ENCODE results near the gene ZNF276. TPM values are rescaled to one million over a fixed set of nuclear protein-coding genes. Genes with fewer than 3 reads are reported as not detected.

Gene ZNF276
- total RNA-seq, 1 donor = 12.3 TPM

DNA sequence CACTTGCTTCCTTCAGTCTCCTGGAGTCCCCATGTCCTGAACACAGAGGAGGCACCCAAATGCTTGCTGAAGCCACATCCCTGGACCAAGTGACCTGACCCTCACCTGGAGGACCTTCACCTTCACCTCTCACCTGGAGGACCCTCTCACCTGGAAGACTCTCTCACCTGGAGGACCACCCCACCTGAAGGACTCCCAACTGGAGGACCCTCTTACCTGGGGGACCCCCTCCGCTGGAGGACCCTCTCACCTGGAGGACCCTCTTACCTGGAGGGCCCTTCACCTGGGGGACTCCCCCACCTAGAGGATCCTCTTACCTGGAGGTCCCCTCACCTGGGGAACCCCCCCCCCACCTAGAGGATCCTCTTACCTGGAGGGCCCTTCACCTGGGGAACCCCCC, 35.4 kb upstream of the ZNF276 start:
- H2AFZ ChIP-seq (ENCODE audit: low read length) = no peak overlapping the region
- no peak overlapping the region for H3K27ac ChIP-seq (ENCODE audit: low read depth, low read length)

DNA sequence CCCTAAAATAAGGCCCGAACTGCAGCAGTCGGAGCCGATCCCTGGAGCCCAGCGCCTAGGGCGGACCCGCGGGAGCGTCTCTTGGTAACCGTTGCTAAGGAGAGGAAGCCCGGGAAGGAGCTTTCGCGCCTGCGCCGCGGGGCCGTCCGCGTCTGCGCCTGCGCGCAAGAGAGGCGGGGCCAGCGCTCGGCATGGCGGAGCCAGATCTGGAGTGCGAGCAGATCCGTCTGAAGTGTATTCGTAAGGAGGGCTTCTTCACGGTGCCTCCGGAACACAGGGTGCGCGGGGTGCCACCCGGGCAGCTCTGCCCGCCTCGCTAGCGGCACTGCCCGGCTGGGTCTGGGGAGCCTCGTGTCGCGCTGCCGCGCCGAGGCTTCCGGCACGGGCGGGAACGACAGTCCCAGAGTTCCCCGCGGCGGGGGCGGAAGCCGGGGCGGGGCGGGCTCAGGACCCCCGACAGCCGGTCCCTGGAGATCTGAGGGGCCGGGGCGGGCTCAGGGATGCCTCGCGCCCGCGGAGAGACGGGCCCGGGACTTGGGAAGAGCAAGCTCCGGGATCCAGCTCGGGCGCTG, 34.7 kb upstream of the ZNF276 start, which contains the start of gene CDK10:
Gene CDK10, plus strand, starts transcription at position 170 of the 572 bp plus-strand sequence. Its CDS starts 22 bp downstream, at position 192.
- TF ChIP-seq, protein P1, sequence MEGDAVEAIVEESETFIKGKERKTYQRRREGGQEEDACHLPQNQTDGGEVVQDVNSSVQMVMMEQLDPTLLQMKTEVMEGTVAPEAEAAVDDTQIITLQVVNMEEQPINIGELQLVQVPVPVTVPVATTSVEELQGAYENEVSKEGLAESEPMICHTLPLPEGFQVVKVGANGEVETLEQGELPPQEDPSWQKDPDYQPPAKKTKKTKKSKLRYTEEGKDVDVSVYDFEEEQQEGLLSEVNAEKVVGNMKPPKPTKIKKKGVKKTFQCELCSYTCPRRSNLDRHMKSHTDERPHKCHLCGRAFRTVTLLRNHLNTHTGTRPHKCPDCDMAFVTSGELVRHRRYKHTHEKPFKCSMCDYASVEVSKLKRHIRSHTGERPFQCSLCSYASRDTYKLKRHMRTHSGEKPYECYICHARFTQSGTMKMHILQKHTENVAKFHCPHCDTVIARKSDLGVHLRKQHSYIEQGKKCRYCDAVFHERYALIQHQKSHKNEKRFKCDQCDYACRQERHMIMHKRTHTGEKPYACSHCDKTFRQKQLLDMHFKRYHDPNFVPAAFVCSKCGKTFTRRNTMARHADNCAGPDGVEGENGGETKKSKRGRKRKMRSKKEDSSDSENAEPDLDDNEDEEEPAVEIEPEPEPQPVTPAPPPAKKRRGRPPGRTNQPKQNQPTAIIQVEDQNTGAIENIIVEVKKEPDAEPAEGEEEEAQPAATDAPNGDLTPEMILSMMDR (IDR thresholded peaks at IDR 0.05; ENCODE audit: extremely low read depth, low read depth, low read length) = no peak
- H3K4me1 ChIP-seq (ENCODE audit: insufficient read depth, low read length) = peaks cover 9% of the 10 kb centered on the region
- peaks cover 25% of the 10 kb centered on the region for H3K36me3 ChIP-seq (ENCODE audit: insufficient read depth, low read length)

More for the DNA sequence above, 35.4 kb upstream of the ZNF276 start:
- H3K9me3 ChIP-seq (ENCODE audit: low read depth, low read length) = no peaks in the 10 kb centered on the region
- H3K27me3 ChIP-seq (ENCODE audit: insufficient read depth, low read length) = no peaks in the 10 kb centered on the region
- DNase-seq (ENCODE audit: insufficient read length, low spot score, missing footprints) = peak; percentile 75
- H4K20me1 ChIP-seq (ENCODE audit: insufficient read depth, low read length) = peaks cover 16% of the 10 kb centered on the region
- H3K79me2 ChIP-seq (ENCODE audit: insufficient read depth, low read length) = peaks cover 26% of the 10 kb centered on the region
- TF ChIP-seq, protein P1 (IDR thresholded peaks at IDR 0.05; ENCODE audit: extremely low read depth, low read depth, low read length) = no peak
- peaks cover 9% of the 10 kb centered on the region for H3K4me1 ChIP-seq (ENCODE audit: insufficient read depth, low read length)
- peaks cover 20% of the 10 kb centered on the region for H3K36me3 ChIP-seq (ENCODE audit: insufficient read depth, low read length)
- peak overlapping the region; percentile 95 for H3K4me2 ChIP-seq (ENCODE audit: insufficient read depth, low read length)
- no peak overlapping the region for H3K4me3 ChIP-seq (ENCODE audit: insufficient read depth, low read length)

DNA sequence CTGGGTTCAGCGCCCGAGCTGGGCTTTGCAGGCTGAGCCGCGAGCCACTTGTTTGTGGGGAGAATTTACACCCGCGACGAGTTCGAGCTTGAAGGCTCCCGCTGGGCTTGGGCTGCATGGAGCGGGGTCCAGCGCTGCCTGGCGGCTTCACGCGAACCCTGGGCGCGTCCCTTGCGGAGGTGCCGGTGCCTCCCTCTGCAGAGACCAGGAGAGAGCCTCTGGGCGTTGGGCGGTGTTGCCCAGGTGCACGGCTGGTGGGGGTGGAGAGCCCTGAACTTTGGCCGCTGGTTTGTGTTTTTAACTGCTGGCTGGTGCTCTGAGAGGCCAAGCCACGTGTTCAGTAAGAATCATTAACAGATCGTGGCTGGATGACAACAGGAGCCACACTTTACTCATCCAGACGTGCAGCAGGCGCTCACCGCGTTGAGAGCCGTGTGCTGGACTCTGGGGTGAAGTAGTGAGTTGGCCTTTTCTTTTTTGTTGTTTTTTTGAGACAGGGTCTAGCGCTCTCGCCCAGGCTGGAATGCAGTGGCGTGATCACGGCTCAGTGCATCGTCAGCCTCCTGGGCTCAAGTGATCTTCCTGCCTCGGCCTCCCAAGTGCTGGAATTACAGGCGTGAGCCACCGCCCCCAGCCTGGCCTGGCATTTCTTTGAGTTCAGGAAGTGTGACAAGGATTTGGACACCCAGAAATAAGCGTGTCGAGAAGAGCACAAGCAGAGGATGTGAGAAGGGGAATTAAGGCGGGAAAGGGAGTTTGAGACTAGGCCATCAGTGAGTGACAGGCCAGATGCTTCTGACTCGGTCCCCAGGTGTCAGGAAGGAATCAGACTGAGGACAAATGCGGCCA, 34.0 kb upstream of the ZNF276 start:
- H3K27me3 ChIP-seq (ENCODE audit: insufficient read depth, low read length) = no peaks in the 10 kb centered on the region
- H3K4me2 ChIP-seq (ENCODE audit: insufficient read depth, low read length) = peak overlapping the region; percentile 95
- peaks cover 16% of the 10 kb centered on the region for H4K20me1 ChIP-seq (ENCODE audit: insufficient read depth, low read length)
- peak overlapping the region; percentile 95 for H3K4me3 ChIP-seq (ENCODE audit: insufficient read depth, low read length)
- H3K27ac ChIP-seq (ENCODE audit: low read depth, low read length) = peak overlapping the region; percentile 83
- peaks cover 9% of the 10 kb centered on the region for H3K4me1 ChIP-seq (ENCODE audit: insufficient read depth, low read length)
- H3K79me2 ChIP-seq (ENCODE audit: insufficient read depth, low read length) = peaks cover 26% of the 10 kb centered on the region
- peaks cover 32% of the 10 kb centered on the region for H3K36me3 ChIP-seq (ENCODE audit: insufficient read depth, low read length)
- TF ChIP-seq, protein P1 (IDR thresholded peaks at IDR 0.05; ENCODE audit: extremely low read depth, low read depth, low read length) = no peak
- no peaks in the 10 kb centered on the region for H3K9me3 ChIP-seq (ENCODE audit: low read depth, low read length)
- peak; percentile 91 for DNase-seq (ENCODE audit: insufficient read length, low spot score, missing footprints)
- H2AFZ ChIP-seq (ENCODE audit: low read length) = peak overlapping the region; percentile 56

More for the DNA sequence above, 34.7 kb upstream of the ZNF276 start, which contains the start of gene CDK10:
- peak within 1 kb of the TSS; percentile 83 for H3K27ac ChIP-seq (ENCODE audit: low read depth, low read length)
- H3K27me3 ChIP-seq (ENCODE audit: insufficient read depth, low read length) = no peaks in the 10 kb centered on the region
- peak within 1 kb of the TSS; percentile 93 for H2AFZ ChIP-seq (ENCODE audit: low read length)
- peaks cover 26% of the 10 kb centered on the region for H3K79me2 ChIP-seq (ENCODE audit: insufficient read depth, low read length)
- H3K9me3 ChIP-seq (ENCODE audit: low read depth, low read length) = no peaks in the 10 kb centered on the region
- peak within 1 kb of the TSS; percentile 95 for H3K4me3 ChIP-seq (ENCODE audit: insufficient read depth, low read length)
- H4K20me1 ChIP-seq (ENCODE audit: insufficient read depth, low read length) = peaks cover 16% of the 10 kb centered on the region
- peak within 1 kb of the TSS; percentile 95 for H3K4me2 ChIP-seq (ENCODE audit: insufficient read depth, low read length)
- peak; percentile 100 for DNase-seq (ENCODE audit: insufficient read length, low spot score, missing footprints)

DNA sequence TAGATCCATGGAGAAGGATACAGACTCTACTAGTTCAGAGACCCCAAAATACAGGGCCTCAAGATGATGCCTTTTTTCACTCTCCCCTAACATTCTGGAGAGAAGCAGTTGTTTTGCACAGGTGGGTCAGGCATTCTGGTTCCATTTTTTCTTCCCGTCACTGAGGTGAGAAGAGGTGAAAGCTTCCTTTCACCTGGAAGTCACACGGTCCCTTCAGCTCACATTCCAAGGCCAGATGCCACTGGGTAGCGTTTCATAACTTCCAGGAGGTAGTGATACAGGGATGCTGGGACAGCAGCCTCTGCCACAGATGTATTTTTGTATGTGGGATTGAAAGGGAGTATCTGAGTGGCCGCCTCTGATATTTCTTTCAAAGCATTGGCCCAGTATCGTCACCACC, 32.9 kb upstream of the ZNF276 start:
- Histone ChIP-seq H3K27ac (ENCODE audit: low read depth, low read length) (no peak overlapping the region), H2AFZ (ENCODE audit: low read length) (no peak overlapping the region), H3K9me3 (ENCODE audit: low read depth, low read length) (no peaks in the 10 kb centered on the region), H3K79me2 (ENCODE audit: insufficient read depth, low read length) (peaks cover 26% of the 10 kb centered on the region), H4K20me1 (ENCODE audit: insufficient read depth, low read length) (peaks cover 16% of the 10 kb centered on the region), H3K27me3 (ENCODE audit: insufficient read depth, low read length) (no peaks in the 10 kb centered on the region), H3K4me3 (ENCODE audit: insufficient read depth, low read length) (no peak overlapping the region), H3K36me3 (ENCODE audit: insufficient read depth, low read length) (peaks cover 39% of the 10 kb centered on the region), H3K4me2 (ENCODE audit: insufficient read depth, low read length) (no peak overlapping the region), H3K4me1 (ENCODE audit: insufficient read depth, low read length) (peaks cover 9% of the 10 kb centered on the region)
- DNase-seq (ENCODE audit: insufficient read length, low spot score, missing footprints) = no peak
- TF ChIP-seq, protein P1 (IDR thresholded peaks at IDR 0.05; ENCODE audit: extremely low read depth, low read depth, low read length) = no peak
